Stimulated activated naive CD8-positive, alpha-beta T cell treated with anti-CD3 and anti-CD28 coated beads, Interleukin-15, Interleukin-2, amounts not matched to agents 100 ng/mL and 50 ng/mL, for 24 hours (primary cell): ENCODE results near the gene ZFX.
A peak's percentile ranks its signal among the peaks of the same experiment; 100 is the strongest.
"Not testable (repeated sequence)": the region's sequence is repeated elsewhere in the genome, so short reads cannot be mapped to it uniquely, and the experiment has no call there.

Experiments used
- H3K27ac Mint-ChIP-seq: one replicate; pipeline ENCODE4 v1.8.0; 2021; ENCODE audit warnings: mild to moderate bottlenecking, mixed read lengths
- H3K27me3 Mint-ChIP-seq: one replicate; pipeline ENCODE4 v1.8.0; 2021; ENCODE audit warnings: mixed read lengths
- H3K36me3 Mint-ChIP-seq: one replicate; pipeline ENCODE4 v1.8.0; 2021; ENCODE audit warnings: low read depth, mixed read lengths
- H3K4me1 Mint-ChIP-seq: one replicate; pipeline ENCODE4 v1.8.0; 2021; ENCODE audit warnings: low read depth, mixed read lengths
- H3K4me3 Mint-ChIP-seq: one replicate; pipeline ENCODE4 v1.8.0; 2021; ENCODE audit warnings: mild to moderate bottlenecking, mixed read lengths
- H3K9me3 Mint-ChIP-seq: one replicate; pipeline ENCODE4 v1.8.0; 2021; ENCODE audit warnings: mixed read lengths

ZFX gene

DNA sequence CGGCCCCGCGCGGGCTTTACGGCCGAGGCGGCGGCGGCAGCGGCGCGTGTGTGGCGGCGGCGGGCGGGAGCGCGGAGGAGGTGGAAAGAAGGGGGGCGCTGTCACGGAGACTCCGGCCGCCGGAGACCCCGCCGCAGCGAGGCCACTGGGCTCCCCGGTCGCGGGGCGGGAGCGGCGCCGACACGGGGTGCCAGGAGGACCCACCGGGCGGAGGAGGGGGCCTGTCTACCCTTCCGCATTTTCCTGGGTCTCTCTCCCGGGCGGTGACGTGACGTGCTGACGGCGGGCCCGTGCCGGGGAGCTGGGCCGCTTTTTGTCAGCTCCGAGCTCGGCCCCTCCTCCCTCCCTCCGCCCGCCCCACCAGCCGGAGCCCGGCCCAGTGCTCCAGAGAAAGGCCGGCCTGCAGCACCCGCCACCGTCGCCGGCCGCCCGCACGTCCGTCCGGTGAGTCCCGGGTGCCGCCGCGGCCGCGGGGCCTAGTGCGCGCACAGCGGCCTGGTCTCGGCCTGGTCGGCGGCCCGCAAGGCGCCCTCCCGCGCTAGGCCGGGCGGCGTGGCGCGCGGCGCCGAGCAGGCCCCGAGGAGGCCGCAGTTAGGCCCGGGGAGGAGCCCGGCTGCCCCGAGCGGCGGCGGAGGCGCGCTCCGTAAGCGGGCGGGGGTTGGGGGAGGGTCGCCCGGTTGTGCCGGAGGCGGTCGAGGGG is at the start of gene ZFX:
Gene ZFX (plus strand): TSS at position 379 of the 700 bp plus-strand sequence. CDS start 23,014 bp downstream, outside the sequence.
- no peaks in the 10 kb centered on the region for H3K9me3 Mint-ChIP-seq
- no peaks in the 10 kb centered on the region for H3K27me3 Mint-ChIP-seq
- H3K4me3 Mint-ChIP-seq, result peak within 1 kb of the TSS; percentile 86
- peak within 1 kb of the TSS; percentile 88 for H3K27ac Mint-ChIP-seq
- peaks cover 28% of the 10 kb centered on the region for H3K36me3 Mint-ChIP-seq
- peaks cover 62% of the 10 kb centered on the region for H3K4me1 Mint-ChIP-seq

DNA sequence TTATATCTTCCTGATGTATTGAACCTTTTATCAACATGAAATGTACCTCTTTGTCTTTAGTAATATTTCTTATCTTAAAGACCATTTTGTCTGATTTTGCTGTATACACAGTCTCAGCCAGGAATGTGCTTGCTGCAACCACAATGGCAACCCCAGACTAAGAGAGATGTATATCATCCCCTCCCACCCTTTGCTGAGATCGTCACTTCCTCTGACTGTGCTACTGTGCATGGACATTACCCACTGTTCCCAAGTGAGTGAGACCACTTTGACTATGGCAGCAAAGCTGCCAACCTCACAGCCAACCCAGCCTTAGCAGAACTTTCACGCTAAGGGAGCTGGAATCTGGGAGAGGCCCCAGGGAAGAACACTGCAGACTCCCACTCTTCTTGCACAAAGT is 48.8 kb upstream of the ZFX start:
- Mint-ChIP-seq H3K27ac (no peak overlapping the region), H3K27me3 (no peaks in the 10 kb centered on the region), H3K4me1 (peaks cover 13% of the 10 kb centered on the region), H3K36me3 (no peaks in the 10 kb centered on the region), H3K4me3 (no peak overlapping the region), H3K9me3 (no peaks in the 10 kb centered on the region)

DNA sequence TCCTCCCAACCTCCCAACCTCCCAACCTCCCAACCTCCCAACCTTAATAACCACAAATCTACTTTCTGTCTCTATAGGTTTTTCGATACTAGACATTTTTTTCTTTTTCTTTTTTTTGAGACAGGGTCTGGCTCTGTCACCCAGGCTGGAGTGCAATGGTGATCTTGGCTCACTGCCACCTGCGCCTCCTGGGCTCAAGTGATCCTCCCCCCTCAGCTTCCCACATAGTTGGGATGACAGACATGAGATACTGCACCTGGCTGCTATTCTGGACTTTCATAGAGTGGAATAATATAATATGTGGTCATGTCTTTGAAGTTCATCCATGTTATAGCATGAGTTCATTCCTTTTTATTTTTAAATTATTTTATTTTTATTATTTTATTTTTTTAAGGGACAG is 39.5 kb upstream of the ZFX start:
- Mint-ChIP-seq H3K36me3 (no peaks in the 10 kb centered on the region), H3K4me3 (no peak overlapping the region), H3K27me3 (no peaks in the 10 kb centered on the region), H3K4me1 (no peaks in the 10 kb centered on the region), H3K27ac (no peak overlapping the region), H3K9me3 (no peaks in the 10 kb centered on the region)

DNA sequence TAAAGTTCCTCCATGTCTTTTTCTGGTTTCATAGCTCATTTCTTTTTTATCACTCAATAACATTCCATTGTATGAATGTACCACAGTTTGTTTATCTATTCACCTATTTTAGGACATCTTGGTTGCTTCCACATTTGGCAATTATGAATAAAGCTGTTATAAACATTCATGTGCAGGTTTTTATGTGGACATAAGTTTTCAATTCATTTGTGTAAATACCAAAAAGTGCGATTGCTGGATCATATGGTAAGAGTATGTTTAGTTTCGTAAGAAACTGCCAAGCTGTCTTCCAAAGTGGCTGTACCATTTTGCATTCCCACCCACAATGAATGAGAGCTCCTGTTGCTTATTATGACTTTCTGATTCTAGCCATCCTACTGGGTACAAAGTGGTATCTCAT is 36.3 kb upstream of the ZFX start:
- H3K27me3 Mint-ChIP-seq, result no peaks in the 10 kb centered on the region

DNA sequence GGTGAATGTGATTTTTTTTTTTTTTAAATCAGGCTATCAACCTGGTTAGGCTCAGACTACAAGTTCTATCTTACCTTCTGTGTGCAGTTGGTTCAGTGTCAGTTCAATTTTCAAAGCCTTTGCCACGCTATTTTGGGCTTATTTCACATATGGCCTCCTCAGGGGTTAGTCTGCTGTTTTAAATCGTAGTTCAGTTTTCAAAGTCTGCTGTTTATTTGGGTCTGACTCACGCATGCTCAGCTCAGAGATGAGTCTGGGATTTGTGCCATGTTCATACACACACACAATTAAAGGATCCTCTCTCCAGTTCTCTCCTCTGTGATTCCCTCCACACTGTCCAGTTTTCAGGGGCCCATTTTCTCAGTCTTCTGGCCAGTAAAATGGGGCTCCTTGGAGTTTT is 32.3 kb upstream of the ZFX start:
- Mint-ChIP-seq H3K4me1 (no peaks in the 10 kb centered on the region), H3K4me3 (no peak overlapping the region), H3K36me3 (no peaks in the 10 kb centered on the region), H3K9me3 (no peaks in the 10 kb centered on the region), H3K27ac (no peak overlapping the region), H3K27me3 (no peaks in the 10 kb centered on the region)

More for the DNA sequence above, 36.3 kb upstream of the ZFX start:
- Mint-ChIP-seq H3K4me1 (no peaks in the 10 kb centered on the region), H3K4me3 (no peak overlapping the region), H3K9me3 (no peaks in the 10 kb centered on the region), H3K27ac (no peak overlapping the region), H3K36me3 (no peaks in the 10 kb centered on the region)

DNA sequence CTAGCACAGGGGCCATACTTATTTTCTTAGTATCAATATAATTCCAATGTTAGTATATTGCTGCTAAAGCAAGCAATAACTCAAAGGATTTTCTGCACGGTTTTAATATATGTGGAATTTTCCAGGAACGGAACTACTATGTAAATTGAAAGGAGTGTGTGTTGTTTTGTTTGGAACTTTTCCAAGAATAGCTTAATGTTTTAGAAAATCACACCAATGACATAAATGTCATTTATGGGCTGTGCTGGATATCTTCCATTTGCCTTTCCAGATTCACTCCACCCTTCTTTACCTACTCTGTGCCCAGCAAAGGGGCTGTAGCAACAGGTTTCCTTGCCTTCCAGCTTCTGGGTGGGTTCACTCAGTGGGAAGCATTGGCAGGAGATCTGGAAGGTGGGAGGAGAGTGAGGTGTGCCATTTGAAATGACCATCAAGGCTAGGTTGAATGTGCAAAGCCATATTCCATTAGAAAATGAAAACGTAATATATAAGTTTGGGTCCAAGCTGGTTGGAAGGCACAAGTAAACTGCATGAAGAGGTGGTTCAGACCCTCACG is 25.2 kb upstream of the ZFX start:
- no peak overlapping the region for H3K27ac Mint-ChIP-seq
- H3K27me3 Mint-ChIP-seq, result no peaks in the 10 kb centered on the region

DNA sequence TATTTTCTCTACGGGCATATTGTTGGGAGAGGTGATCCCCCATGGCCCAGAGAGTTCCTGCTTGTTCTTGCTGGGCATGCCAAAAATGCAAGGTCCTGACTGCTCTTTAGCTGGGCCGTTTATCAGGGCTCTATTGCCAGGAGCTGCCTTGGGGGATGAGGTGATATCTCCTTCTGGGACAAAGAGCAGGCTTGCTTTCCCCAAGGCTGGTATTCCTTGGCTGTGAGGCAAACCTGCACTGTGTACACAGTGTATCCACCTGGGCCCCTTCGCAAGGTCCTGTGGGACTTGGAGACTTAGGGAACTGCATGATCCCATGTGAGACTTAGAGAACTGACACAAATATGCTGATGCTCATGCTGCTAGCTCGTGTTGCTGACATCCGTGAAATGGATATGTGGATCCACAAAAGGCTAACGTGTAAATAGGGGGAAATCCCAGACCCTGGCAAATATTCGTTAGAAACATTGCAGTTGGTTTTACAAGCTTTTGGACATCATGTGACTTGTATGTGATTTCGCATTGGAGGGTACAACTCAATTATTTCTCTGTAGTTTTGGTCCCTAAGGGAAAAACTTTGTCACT is 24.4 kb upstream of the ZFX start:
- H3K27ac Mint-ChIP-seq, result no peak overlapping the region
- H3K9me3 Mint-ChIP-seq, result no peaks in the 10 kb centered on the region
- no peaks in the 10 kb centered on the region for H3K36me3 Mint-ChIP-seq
- H3K4me3 Mint-ChIP-seq, result no peak overlapping the region
- H3K4me1 Mint-ChIP-seq, result no peaks in the 10 kb centered on the region
- H3K27me3 Mint-ChIP-seq, result no peaks in the 10 kb centered on the region

More for the DNA sequence above, 25.2 kb upstream of the ZFX start:
- H3K4me1 Mint-ChIP-seq, result no peaks in the 10 kb centered on the region
- no peak overlapping the region for H3K4me3 Mint-ChIP-seq
- no peaks in the 10 kb centered on the region for H3K9me3 Mint-ChIP-seq
- no peaks in the 10 kb centered on the region for H3K36me3 Mint-ChIP-seq

DNA sequence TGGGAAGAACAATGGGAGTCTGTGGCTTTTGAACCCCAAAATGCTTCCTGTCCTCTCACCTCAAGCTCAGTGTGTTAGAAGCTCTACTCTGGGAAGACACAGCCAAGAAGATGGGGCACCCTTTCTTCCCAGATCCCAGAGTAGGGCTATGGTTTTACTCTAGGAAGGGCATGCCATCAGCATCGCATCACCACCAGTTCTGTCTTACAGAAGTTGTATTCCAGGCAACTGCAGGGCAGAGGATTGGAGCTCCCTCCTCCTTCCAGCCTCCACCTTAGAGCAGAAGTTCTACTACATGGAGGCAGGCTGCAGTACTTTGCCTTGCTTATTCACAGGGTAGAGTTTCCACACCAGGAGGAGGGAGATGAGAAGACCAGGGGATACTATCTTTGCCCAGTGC is 18.1 kb upstream of the ZFX start:
- no peaks in the 10 kb centered on the region for H3K4me1 Mint-ChIP-seq
- no peaks in the 10 kb centered on the region for H3K36me3 Mint-ChIP-seq
- no peak overlapping the region for H3K27ac Mint-ChIP-seq
- no peaks in the 10 kb centered on the region for H3K27me3 Mint-ChIP-seq
- no peaks in the 10 kb centered on the region for H3K9me3 Mint-ChIP-seq
- no peak overlapping the region for H3K4me3 Mint-ChIP-seq

DNA sequence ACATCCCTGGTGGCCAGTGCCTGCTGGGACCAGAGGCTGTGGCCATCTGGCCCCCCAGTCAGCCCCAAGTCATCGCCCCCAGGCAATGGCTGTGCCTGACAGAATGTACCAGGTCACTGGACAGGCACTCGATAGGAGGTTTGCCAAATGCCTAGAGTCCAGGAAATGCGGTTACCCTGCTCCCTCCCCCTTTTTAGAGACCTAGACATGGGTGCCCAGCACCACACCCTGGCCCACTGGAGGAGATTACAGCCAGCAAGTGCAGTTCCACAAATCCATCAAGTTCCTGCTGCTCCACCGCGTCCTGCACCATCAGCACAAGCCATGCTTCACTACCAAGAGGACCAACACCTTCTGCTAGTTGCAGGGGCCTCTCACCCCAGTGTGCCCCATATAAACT is 16.2 kb upstream of the ZFX start:
- Mint-ChIP-seq H3K9me3 (no peaks in the 10 kb centered on the region), H3K36me3 (no peaks in the 10 kb centered on the region), H3K4me3 (no peak overlapping the region), H3K27ac (no peak overlapping the region), H3K27me3 (no peaks in the 10 kb centered on the region), H3K4me1 (no peaks in the 10 kb centered on the region)

DNA sequence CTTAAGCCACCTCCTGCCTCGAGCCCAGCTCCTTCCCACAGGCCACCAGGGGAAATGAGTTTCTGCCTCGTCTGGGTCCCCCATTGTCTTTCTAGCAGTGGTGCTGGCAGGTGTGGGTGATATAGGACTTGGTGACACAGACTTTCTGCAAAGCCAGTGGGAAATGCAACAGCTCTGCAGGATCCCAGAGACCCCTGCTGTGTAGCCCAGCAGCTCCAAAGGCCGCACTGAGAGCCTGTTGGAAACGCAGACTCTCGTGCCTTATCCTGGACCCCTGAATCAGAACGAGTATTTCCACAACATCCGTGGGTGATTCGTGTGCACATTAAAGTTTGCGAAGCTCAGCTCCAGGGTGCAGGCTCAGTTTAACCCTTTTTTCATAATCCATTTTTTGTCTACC is 13.8 kb upstream of the ZFX start:
- H3K27ac Mint-ChIP-seq, H3K36me3 Mint-ChIP-seq, H3K4me1 Mint-ChIP-seq, H3K27me3 Mint-ChIP-seq, H3K9me3 Mint-ChIP-seq, H3K4me3 Mint-ChIP-seq: not testable (repeated sequence)

DNA sequence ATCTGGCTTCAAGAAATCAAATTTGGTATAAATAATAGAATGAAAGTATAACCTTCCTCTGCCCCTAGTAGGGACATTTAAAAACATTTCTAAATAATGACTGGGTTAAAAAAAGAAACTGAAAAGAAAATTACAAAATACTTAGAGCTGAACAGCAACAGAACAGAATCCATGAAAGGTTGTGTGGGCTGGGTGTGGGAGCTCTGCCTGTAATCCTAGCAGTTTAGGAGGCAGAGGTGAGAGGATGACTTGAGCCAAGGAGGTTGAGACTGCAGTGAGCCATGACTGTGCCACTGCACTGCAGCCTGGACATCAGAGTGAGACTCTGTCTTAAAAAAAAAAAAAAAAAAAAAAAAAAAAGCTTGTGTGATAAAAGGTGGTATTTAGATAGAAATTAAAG is 12.3 kb upstream of the ZFX start:
- Mint-ChIP-seq H3K4me3 (no peak overlapping the region), H3K27me3 (no peaks in the 10 kb centered on the region), H3K9me3 (no peaks in the 10 kb centered on the region), H3K36me3 (no peaks in the 10 kb centered on the region), H3K27ac (no peak overlapping the region), H3K4me1 (no peaks in the 10 kb centered on the region)

DNA sequence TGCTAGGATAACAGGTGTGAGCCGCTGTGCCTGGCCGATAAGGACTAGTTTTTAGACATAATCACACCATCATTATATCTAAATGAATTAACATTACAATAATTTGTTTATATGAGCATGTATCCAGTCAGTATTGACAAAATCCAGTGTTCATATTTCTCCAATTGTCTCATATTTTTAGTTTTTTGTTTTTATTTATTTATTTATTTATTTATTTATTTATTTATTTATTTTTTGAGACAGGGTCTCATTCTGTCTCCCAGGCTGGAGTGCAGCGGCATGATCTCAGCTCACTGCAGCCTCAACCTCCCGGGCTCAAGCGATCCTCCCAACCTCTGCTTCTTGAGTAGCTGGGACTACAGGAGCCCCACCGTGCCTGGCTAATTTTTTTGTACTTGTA is 5.5 kb upstream of the ZFX start:
- not testable (repeated sequence) for H3K27ac Mint-ChIP-seq, H3K36me3 Mint-ChIP-seq, H3K9me3 Mint-ChIP-seq, H3K27me3 Mint-ChIP-seq, H3K4me3 Mint-ChIP-seq
- H3K4me1 Mint-ChIP-seq, result peaks cover 29% of the 10 kb centered on the region

DNA sequence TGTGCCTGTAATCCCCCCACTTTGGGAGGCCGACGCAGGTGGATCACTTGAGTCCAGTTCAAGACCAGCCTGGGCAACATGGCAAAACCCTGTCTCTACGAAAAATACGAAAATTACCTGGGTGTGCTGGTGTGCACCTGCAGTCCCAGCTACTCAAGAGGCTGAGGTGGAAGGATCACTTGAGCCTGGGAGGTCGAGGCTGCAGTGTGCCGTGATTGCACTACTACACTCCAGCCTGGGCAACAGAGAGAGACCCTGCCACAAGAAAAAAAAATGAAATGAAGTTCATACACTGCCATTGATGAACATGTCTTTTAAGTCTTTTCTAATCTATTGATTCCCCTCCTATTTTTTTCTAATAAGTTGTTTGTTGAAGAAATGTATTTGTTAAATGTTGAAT is 5.0 kb upstream of the ZFX start:
- H3K27me3 Mint-ChIP-seq, result no peaks in the 10 kb centered on the region
- H3K9me3 Mint-ChIP-seq, result no peaks in the 10 kb centered on the region
- no peak overlapping the region for H3K27ac Mint-ChIP-seq
- H3K4me1 Mint-ChIP-seq, result peaks cover 29% of the 10 kb centered on the region
- no peak overlapping the region for H3K4me3 Mint-ChIP-seq
- H3K36me3 Mint-ChIP-seq, result no peaks in the 10 kb centered on the region

DNA sequence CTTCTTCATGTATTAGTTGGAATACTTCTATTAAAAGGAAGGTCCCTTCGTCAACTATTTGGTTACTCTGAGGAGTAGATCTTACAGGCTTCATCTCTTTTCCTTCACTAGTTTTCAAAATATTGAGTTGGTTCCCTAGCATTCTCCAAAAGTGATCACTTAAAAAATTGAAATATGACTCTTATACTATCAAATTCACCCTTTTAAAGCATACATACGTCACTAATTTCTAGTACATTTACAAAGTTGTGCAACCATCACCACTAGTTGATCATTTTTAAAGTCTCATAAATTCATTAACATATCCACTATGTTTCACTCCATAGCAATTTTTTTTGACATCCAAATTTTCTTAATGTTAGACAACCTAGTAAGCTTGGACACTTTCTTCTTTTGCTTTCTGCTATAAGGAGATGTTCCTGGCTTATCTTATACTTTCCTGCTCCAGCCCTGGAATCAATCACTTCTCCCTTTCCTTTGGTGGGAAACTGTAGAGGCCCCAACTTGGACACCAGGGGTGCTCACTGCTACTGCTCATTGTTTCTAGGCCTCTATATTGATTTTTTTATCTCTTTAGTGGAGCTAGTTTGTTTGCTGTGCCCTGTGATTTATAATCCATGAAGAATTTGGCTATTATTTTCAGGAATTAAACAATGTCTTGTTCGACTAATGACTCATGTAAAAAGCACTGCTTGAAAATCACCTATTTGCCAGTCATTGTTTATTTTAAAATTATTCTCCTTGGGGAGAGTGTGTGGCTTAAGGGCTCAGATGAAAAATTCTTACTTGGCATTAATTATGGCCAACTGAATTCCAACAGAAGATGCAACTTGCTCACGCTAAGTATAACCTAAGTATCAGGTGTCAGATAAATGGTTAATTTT is 4.0 kb upstream of the ZFX start:
- no peaks in the 10 kb centered on the region for H3K9me3 Mint-ChIP-seq
- peaks cover under 1% of the 10 kb centered on the region for H3K36me3 Mint-ChIP-seq
- H3K4me1 Mint-ChIP-seq, result peaks cover 29% of the 10 kb centered on the region
- H3K27me3 Mint-ChIP-seq, result no peaks in the 10 kb centered on the region
- H3K27ac Mint-ChIP-seq, result no peak overlapping the region
- H3K4me3 Mint-ChIP-seq, result no peak overlapping the region

DNA sequence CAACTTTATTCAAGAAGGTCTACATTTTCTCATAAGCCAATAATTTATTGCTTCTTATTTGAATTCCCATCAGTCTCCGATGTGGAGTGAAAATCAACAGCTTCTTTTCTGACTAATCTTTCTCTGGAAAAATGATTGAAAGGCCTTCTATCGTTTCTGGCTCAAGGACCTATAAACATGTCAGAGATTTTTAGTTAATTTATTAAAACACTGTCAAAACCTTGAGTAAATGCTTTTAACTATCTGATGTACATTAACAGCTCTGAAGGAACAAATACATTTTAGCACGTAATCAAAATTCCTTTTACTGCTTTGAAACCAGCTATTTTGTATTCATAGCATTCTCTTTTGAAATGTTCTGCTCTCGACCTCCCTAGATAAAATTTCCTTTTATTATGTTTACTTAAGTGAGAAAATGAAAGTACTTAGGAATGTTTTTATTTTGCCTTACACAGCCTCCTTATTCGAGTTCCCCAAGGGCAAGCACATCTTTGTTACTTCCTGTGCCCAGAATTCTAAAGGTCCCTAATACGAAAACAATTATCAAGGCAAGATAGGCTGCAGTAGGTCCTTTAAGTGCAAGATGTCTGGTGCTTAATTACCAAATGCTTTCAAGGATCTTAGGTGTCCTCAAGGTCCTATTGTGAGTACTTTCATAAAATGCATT is 3.1 kb upstream of the ZFX start:
- H3K27me3 Mint-ChIP-seq, result no peaks in the 10 kb centered on the region
- H3K36me3 Mint-ChIP-seq, result peaks cover 9% of the 10 kb centered on the region
- peak overlapping the region; percentile 40 for H3K27ac Mint-ChIP-seq
- H3K4me3 Mint-ChIP-seq, result peak overlapping the region; percentile 33
- H3K9me3 Mint-ChIP-seq, result no peaks in the 10 kb centered on the region
- peaks cover 33% of the 10 kb centered on the region for H3K4me1 Mint-ChIP-seq
